Measurements from ENCODE around the gene ATG9A. TPM values are rescaled to one million over a fixed set of nuclear protein-coding genes. Genes with fewer than 3 reads are reported as not detected.

The ATG9A gene
- total RNA-seq, 1 experiment from 2014 or later, result 42.9 TPM

DNA sequence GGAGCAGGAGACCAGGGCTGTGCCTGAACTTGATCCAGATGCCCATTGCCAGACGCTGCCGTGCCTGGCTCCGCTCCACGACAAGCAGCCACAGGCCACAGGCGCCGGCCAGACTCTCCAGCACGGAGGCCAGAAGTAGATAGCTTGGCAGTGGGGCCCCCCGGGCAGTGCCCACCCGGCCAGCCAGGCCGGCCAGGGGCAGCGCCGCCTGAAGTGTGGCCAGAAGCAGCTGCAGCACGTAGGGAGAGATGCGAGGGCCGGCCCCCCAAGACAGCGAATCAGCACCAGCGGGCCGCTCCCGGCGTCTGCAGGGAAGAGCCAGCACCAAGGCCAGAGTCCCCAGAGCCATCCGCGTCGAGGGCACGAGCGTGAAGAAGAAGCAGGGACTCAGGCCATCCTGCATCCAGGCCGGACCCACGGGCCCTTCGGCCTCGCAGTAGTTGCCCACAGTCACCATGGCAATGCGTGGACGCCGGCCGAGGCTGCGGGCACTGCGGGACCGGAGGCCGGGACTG, 11.2 kb downstream of the ATG9A start (continued):
- TF ChIP-seq FOXK1 (CRISPR knock-in tag; IDR thresholded peaks at IDR 0.05) (no peak; the same call in 1 of the 2 replicates), ELF4 (CRISPR knock-in tag; IDR thresholded peaks at IDR 0.05; ENCODE audit: low read depth) (0 out of 2 replicates have a peak, but pooled peaks have one; percentile 2), RELA (CRISPR knock-in tag; IDR thresholded peaks at IDR 0.05; ENCODE audit: borderline replicate concordance) (peak; percentile 13; the same call in 1 of the 2 replicates), ZNF317 (CRISPR knock-in tag; IDR thresholded peaks at IDR 0.05; ENCODE audit: borderline replicate concordance, low read depth) (0 out of 2 replicates have a peak, but pooled peaks have one; percentile 9), GRHL2 (CRISPR knock-in tag; IDR thresholded peaks at IDR 0.05; ENCODE audit: insufficient replicate concordance, severe bottlenecking) (no peak), IRF1 (CRISPR knock-in tag; IDR thresholded peaks at IDR 0.05) (0 out of 2 replicates have a peak, but pooled peaks have one; percentile 11)
- TF ChIP-seq, protein P1, sequence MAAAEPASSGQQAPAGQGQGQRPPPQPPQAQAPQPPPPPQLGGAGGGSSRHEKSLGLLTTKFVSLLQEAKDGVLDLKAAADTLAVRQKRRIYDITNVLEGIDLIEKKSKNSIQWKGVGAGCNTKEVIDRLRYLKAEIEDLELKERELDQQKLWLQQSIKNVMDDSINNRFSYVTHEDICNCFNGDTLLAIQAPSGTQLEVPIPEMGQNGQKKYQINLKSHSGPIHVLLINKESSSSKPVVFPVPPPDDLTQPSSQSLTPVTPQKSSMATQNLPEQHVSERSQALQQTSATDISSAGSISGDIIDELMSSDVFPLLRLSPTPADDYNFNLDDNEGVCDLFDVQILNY (CRISPR knock-in tag; IDR thresholded peaks at IDR 0.05), result no peak

- Mint-ChIP-seq H3K36me3 (peaks cover 41% of the 10 kb centered on the region), H3K27me3 (ENCODE audit: low read depth) (no peaks in the 10 kb centered on the region), H3K4me3 (peak overlapping the region; percentile 51), H3K4me1 (peaks cover 25% of the 10 kb centered on the region), H3K9me3 (no peaks in the 10 kb centered on the region), H3K27ac (peak overlapping the region; percentile 79)
- ATAC-seq, result no peak
- POLR2A ChIA-PET, result interaction anchor here (0.7 kb wide), 1 partner anchor 78 kb away, joined by 3 read pairs; no protein-coding TSS in a partner anchor
- CTCF ChIA-PET, result interaction anchor here (0.5 to 1.4 kb wide), 5 partner anchors 79 to 313 kb away, joined by 3 to 4 read pairs (median 3); no protein-coding TSS in a partner anchor
- no peak for DNase-seq (ENCODE audit: low spot score)
- TF ChIP-seq CREM (CRISPR knock-in tag; IDR thresholded peaks at IDR 0.05) (no peak), ZMAT4 (CRISPR knock-in tag; IDR thresholded peaks at IDR 0.05) (no peak), NR1H2 (CRISPR knock-in tag; IDR thresholded peaks at IDR 0.05) (no peak), SOX15 (CRISPR knock-in tag; IDR thresholded peaks at IDR 0.05) (no peak), ZBTB43 (CRISPR knock-in tag; IDR thresholded peaks at IDR 0.05) (no peak), NFATC4 (CRISPR knock-in tag; IDR thresholded peaks at IDR 0.05) (no peak), MAX (CRISPR knock-in tag; IDR thresholded peaks at IDR 0.05) (no peak)
- TF ChIP-seq, protein P2, sequence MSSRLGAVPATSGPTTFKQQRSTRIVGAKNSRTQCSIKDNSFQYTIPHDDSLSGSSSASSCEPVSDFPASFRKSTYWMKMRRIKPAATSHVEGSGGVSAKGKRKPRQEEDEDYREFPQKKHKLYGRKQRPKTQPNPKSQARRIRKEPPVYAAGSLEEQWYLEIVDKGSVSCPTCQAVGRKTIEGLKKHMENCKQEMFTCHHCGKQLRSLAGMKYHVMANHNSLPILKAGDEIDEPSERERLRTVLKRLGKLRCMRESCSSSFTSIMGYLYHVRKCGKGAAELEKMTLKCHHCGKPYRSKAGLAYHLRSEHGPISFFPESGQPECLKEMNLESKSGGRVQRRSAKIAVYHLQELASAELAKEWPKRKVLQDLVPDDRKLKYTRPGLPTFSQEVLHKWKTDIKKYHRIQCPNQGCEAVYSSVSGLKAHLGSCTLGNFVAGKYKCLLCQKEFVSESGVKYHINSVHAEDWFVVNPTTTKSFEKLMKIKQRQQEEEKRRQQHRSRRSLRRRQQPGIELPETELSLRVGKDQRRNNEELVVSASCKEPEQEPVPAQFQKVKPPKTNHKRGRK (CRISPR knock-in tag; IDR thresholded peaks at IDR 0.05; ENCODE audit: borderline replicate concordance), result no peak
- TF ChIP-seq, protein P3, sequence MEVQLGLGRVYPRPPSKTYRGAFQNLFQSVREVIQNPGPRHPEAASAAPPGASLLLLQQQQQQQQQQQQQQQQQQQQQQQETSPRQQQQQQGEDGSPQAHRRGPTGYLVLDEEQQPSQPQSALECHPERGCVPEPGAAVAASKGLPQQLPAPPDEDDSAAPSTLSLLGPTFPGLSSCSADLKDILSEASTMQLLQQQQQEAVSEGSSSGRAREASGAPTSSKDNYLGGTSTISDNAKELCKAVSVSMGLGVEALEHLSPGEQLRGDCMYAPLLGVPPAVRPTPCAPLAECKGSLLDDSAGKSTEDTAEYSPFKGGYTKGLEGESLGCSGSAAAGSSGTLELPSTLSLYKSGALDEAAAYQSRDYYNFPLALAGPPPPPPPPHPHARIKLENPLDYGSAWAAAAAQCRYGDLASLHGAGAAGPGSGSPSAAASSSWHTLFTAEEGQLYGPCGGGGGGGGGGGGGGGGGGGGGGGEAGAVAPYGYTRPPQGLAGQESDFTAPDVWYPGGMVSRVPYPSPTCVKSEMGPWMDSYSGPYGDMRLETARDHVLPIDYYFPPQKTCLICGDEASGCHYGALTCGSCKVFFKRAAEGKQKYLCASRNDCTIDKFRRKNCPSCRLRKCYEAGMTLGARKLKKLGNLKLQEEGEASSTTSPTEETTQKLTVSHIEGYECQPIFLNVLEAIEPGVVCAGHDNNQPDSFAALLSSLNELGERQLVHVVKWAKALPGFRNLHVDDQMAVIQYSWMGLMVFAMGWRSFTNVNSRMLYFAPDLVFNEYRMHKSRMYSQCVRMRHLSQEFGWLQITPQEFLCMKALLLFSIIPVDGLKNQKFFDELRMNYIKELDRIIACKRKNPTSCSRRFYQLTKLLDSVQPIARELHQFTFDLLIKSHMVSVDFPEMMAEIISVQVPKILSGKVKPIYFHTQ (CRISPR knock-in tag; IDR thresholded peaks at IDR 0.05), result no peak
- TF ChIP-seq, protein P4, sequence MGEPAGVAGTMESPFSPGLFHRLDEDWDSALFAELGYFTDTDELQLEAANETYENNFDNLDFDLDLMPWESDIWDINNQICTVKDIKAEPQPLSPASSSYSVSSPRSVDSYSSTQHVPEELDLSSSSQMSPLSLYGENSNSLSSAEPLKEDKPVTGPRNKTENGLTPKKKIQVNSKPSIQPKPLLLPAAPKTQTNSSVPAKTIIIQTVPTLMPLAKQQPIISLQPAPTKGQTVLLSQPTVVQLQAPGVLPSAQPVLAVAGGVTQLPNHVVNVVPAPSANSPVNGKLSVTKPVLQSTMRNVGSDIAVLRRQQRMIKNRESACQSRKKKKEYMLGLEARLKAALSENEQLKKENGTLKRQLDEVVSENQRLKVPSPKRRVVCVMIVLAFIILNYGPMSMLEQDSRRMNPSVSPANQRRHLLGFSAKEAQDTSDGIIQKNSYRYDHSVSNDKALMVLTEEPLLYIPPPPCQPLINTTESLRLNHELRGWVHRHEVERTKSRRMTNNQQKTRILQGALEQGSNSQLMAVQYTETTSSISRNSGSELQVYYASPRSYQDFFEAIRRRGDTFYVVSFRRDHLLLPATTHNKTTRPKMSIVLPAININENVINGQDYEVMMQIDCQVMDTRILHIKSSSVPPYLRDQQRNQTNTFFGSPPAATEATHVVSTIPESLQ (CRISPR knock-in tag; IDR thresholded peaks at IDR 0.05), result no peak
These were observed 12.9 kb downstream of the ATG9A start for GRCh38 chr2:219216535-219216915.
